COLO668 (cell line): Measurements from ENCODE around the gene PLXNA4.

ENCODE experiments used
- DNase-seq: peaks from one replicate; lab custom pipeline; 2025; ENCODE audit not compliant: unreplicated experiment; lab: John Stamatoyannopoulos, UW

The PLXNA4 gene

GRCh38 chr7:132328047-132328620, 248.1 kb downstream of the PLXNA4 start:
- no peak for DNase-seq

GRCh38 chr7:132326878-132327589, 249.2 kb downstream of the PLXNA4 start:
- no peak for DNase-seq

DNA sequence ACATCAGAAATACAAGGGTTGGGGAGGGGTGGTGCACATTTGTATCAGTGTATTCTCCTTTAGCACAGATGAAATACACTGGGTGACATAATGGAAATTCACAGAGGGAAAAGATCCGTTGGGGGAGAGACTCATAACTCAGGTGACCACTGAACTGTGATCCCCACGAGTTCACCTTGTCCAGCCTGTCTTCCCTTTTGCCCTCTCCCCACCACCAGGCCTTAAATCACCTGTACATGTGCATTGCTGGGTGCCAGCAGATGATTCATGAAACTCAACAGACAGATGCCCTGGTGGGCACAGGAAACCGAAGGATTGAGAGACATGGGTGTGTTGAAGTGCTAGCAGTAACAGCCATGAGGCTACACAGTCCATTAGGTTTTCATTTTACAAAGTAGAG, 253.3 kb downstream of the PLXNA4 start:
- DNase-seq, result no peak

- no peak for DNase-seq
Observed at GRCh38 chr7:132321387-132321786, 254.9 kb downstream of the PLXNA4 start.

DNA sequence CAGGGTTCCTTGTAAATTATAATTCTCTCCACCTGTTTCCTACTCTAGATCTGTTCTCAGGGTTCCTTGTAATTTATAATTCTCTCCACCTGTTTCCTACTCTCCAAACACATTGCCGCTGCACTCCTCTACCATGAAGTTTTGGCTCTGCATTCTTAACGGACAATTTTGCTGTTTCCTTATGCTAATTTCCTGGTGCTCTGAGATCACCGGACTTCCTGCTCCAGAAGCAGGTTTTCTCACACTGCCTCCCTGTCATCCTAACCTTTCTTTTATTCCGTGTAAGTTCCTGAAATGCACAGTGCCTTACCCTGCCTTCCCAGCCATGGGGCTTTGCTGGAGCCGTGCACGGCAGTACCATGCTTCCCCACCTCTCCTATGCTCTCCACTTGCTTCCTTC, 256.8 kb downstream of the PLXNA4 start:
- DNase-seq, result no peak

- peak; percentile 84 for DNase-seq
Observed at GRCh38 chr7:132318352-132319318, 257.6 kb downstream of the PLXNA4 start.

DNA sequence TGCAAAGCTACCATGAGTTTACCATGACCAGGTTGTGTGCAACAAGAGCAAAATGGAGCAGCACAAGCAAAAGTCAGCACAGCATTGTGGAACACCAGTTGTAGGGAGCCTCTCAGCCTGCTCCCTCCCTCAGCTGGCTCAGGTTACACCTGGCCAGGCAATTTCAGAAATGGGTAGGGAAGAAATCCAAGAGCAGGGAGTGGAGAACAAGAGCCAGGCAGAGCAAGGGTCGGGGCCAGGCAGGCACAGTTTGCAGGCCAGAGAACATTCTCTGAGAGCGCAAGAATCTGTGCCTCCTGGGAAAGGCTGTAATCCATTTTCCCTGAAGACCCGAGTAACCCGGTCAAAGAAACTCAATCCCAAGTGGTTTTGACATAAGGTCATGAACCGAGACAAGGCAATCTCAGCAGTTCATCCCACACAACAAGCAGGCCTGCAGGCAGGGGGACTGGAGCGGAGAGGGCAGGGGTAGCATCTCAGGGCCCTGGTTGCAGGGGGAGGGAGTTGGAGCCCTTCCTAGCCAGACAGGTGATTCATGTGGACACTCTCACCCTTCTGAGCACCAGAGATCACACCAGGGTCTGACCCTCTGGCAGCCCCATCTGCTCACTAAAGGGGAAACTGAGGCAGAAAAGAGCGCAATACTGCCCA, 258.4 kb downstream of the PLXNA4 start:
- DNase-seq, result no peak

GRCh38 chr7:132312531-132313055, 263.7 kb downstream of the PLXNA4 start:
- DNase-seq, result no peak

- no peak for DNase-seq
Observed at GRCh38 chr7:132311733-132312132, 264.5 kb downstream of the PLXNA4 start.

GRCh38 chr7:132309102-132309805, 267.0 kb downstream of the PLXNA4 start:
- peak; percentile 9 for DNase-seq

GRCh38 chr7:132307465-132307864, 268.8 kb downstream of the PLXNA4 start:
- peak; percentile 20 for DNase-seq

GRCh38 chr7:132300599-132301277, 275.5 kb downstream of the PLXNA4 start:
- DNase-seq, result no peak

DNA sequence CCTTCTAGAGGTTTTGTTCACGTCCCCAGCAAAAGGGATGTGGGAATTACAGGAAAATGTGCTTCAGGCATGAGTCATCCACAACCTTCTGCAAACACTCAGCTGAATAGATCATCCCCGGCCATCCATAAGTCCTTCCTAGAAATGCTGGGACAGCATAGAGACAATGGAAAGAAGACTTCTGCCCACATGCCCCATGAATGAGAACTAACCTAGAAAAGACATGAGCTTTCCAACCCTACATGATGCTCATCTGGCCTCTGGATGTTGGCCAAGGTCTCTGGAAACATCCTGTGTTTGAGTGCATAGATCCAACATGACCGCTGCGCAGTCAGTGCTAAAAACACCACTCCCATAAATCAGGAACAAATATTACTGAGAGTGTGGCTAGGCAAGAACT, 277.5 kb downstream of the PLXNA4 start:
- DNase-seq, result peak; percentile 64

- no peak for DNase-seq
Observed at GRCh38 chr7:132296820-132297219, 279.4 kb downstream of the PLXNA4 start.

- no peak for DNase-seq
Observed at GRCh38 chr7:132295175-132295574, 281.1 kb downstream of the PLXNA4 start.

DNA sequence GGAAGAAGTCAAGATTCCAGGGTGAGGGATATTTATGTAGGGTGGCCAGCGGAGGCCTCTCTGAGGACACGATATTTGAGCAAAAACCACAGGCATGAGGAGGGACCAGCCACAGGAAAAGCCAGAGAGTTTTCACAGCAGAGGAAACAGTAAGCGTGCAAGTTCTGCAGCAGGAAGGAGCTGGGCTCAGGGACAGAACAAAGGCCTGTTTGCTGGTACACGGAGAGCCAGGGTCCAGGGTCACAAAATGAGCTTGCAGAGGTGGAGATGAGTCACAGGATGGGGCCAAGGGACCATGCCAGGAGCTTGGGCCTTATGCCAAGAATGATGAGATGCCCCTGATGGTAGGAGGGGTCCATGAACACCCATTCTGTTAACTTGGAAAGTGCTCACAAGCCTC, 283.5 kb downstream of the PLXNA4 start:
- no peak for DNase-seq

DNA sequence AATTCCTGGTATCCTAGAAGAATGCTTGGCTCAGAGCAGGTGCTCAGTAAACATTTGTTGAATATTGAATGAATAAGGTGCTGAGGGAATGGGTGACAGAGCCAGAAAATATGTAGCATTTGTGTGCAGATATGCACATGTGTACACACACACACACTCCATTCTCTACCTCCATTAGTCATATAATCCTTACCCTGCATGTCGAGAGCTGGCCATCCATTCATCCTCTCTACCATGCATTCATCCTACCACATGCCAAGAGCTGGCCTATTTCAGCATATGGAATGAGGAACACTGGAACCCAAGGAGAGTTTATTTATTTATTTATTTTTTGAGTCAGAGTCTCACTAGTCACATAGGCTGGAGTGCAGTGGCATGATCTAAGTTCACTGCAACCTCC, 284.8 kb downstream of the PLXNA4 start:
- DNase-seq, result no peak

DNA sequence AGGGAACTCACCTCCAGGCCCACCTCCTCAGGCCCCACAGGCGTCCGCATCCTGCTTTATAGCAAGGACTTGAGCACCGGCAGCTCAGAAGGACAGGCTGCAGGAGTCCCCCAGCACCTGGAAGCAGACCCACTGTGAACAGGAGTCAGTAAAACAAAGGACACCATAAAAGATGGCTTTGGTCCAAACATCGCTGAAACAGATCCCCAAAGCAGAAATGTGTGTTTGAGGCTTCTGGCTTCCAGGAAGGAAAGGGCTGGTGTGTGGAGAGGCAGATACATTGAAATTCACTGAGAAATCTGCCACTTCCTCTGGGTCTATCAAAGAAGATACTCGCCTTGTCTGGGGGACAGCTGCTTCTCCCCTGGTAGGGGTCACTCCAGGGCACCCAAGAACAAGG, 286.2 kb downstream of the PLXNA4 start:
- DNase-seq, result no peak

DNA sequence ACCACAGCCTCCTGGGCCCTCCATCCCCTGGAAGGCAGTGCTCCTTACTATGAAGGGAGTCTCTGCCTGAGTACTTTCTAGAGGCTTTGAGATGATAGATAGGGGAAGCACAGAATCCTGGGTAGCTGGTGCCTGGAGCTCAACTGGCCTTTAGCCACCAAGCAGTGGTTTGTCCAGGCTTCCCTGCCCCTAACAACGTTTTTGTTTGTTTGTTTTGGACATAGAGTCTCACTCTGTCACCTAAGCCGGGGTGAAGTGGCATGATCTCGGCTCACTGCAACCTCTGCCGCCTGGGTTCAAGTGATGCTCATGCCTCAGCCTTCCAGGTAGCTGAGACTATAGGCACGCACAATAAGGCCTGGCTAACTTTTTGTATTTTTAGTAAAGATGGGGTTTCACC, 289.4 kb downstream of the PLXNA4 start:
- no peak for DNase-seq

GRCh38 chr7:132280335-132280734, 295.9 kb downstream of the PLXNA4 start:
- no peak for DNase-seq
